COLO668 (cell line): ENCODE data around the gene DIPK1A.
A peak's percentile ranks its signal among the peaks of the same experiment; 100 is the strongest.

Experiments
- DNase-seq: peaks from one replicate; lab custom pipeline; 2025; ENCODE audit not compliant: unreplicated experiment; lab: John Stamatoyannopoulos, UW

DIPK1A gene

DNA sequence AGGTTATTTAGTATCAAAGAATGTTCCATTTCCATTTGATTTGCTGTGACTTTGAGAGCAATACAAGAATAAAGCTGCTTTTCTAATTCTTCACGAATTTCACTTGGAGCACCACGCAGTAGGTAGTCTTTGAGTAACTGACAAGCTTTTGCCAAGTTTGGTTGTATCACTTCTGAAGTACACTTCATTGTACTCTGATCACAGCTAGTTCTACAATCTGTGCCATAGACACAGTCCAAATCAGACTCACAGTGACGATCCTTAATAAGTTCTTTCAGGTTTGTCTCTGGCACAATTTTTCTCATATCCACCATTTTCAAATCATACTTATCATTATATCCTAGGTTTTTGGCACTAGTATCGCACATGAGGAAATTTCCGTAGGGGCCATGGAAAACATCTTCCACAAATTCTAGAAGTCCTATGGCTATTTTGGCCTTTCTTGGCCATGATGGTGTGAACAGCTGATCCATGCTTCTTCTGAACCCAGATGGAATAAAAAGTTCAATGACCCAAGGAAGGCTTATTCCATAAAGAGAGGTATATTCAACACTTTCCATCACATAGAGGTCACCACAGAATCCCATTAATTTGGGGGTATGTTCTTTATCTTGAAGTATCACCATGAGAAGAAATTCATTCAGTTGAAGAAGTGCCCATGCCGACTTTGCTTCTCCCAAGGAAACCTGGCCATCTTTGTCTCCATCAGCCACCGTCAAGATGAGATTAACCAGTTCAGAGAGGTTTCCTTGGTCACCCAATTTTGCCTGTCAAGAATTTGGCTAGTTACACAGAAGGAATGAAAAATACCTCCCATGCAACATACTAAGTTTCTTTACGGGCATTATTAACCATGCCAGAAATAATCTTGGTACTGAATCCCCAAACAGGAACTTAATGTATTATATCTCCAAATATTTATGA is 117.6 kb downstream of the DIPK1A start:
- DNase-seq, result no peak

GRCh38 chr1:92843046-92843423 is 118.2 kb downstream of the DIPK1A start:
- DNase-seq, result no peak

- DNase-seq, result no peak
These were observed 118.9 kb downstream of the DIPK1A start for GRCh38 chr1:92842082-92843045.

DNA sequence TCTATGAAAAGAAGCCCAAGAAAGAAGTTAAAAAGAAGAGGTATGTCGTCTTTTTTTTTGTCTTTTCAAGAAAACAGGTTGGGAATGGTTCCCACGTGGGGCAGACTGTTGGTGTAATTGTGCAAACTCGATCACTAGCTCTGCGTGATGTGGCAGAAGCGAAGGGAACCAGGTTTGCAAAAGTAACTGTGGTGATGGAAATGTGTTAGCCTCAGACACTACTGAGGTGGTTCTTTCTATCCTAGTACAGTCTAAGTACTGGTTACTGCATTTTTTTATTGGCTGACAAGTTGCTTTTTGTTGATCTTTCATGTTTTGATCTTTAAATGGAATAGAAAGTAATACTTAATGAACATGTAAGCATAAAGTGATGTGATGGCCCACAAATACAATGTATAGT is 120.7 kb downstream of the DIPK1A start:
- no peak for DNase-seq

- no peak for DNase-seq
These were observed 121.8 kb downstream of the DIPK1A start for GRCh38 chr1:92839442-92839841.

- DNase-seq, result no peak
These were observed 122.7 kb downstream of the DIPK1A start for GRCh38 chr1:92838519-92838918.

DNA sequence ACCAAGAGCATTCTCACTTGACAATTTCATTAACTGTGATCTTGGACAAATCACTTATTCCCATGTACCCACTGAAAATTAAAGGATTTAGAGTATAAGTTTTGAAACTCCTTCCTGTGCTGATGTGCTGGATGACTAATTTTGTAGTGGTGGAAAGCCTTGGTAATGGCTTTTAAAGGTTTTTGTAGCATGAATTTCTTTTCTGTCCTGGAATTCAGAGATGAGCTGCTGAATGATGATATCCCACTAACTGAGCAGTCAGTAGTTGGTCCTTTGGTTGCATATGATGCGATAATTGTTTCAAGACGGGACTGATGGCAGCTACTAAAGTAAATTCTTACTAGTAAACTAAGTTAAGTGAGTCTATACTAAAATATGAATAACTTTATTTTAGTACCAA is 124.2 kb downstream of the DIPK1A start:
- DNase-seq, result no peak

GRCh38 chr1:92834617-92835016 is 126.6 kb downstream of the DIPK1A start:
- DNase-seq, result no peak

DNA sequence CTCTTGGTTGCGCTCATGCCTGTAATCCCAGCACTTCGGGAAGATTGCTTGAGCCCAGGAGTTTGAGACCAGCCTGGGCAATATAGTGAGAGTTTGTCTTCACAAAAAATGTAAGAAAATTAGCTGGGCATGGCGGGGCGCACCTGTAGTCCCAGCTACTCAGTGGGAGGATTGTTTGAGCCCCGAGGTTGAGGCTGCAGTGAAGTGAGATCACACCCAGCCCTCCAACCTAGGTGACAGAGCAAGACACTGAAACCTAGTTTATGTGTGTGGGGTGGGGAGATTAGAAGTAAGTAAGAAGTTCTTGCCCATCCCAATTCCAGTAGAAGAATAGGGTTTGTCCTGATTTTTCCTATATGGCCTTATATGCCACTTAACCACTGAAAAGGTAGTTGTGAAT is 127.4 kb downstream of the DIPK1A start:
- no peak for DNase-seq

DNA sequence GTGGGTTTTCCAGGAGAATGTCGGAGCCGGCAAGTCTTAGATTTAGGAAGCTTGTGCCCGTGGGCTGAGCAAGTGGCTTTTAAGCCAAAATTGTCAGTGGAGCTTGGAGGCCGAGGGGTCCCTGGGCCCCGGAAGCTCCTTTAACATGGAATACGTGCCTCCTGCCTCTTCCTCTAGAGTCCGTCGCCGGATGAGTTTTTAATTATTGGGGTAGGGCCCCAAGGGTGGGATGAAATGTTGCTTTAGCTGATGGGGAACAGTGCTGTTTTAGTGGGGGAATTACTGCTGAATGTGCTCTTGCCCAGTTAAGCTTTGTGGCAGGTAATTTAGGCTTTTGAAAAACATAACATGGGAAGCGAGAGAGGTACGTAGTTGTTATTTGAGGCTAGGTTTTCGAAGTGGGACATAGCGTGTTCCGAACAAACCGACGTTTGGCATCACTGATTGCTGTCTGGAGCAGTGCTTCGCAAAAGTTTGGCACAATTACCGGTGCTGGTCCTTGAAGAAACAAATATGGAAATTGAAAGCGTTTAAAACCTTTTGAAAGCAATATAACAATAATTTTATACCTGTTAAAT is 128.6 kb downstream of the DIPK1A start:
- DNase-seq, result no peak

- DNase-seq, result peak; percentile 99
These were observed 129.3 kb downstream of the DIPK1A start, which contains the start of gene RPL5 for GRCh38 chr1:92831762-92832536. Gene RPL5, plus strand, starts transcription at chr1:92832040. Its CDS starts 75 bp downstream, at chr1:92832115.

DNA sequence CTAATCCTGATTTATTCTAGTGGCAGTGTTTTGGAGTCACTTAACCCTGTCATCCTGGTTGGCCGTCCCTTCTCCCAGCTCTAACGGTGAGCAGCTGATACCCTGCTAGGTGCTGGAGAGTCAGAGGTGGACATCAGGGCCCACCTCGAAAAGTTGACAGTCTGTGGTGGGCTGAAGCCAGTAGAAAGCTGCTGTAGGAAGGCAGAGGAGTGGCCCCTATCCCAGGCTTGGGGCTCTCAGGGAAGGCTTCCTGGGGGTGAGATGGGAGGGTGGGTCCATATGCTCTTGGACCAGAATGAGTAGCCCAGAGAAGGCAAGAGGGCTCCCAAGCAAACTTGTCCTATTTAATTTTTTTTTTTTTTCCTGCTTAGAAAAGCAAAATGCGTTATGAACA is 129.9 kb downstream of the DIPK1A start:
- no peak for DNase-seq

DNA sequence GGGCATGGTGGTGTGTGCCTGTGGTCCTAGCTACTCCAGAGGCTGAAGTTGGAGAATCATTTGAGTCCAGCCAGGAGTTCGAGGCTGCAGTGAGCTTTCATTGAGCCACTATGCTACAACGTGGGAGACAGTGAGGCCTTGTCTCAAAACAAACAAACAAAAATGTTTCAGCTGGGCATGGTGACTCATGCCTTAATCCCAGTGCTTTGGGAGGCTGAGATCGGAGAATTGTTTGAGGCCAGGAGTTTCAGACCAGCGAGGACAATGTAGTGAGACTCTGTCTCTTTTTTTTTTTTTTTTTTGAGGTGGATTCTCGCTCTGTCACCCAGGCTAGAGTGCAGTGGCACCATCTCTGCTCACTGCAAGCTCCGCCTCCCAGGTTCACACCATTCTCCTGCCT is 134.5 kb downstream of the DIPK1A start:
- no peak for DNase-seq

- no peak for DNase-seq
These were observed 138.4 kb downstream of the DIPK1A start for GRCh38 chr1:92822879-92823278.

- DNase-seq, result no peak
These were observed 140.7 kb downstream of the DIPK1A start for GRCh38 chr1:92820551-92820950.

GRCh38 chr1:92820024-92820423 is 141.2 kb downstream of the DIPK1A start:
- no peak for DNase-seq

- DNase-seq, result no peak
These were observed 143.1 kb downstream of the DIPK1A start for GRCh38 chr1:92817986-92818764.

DNA sequence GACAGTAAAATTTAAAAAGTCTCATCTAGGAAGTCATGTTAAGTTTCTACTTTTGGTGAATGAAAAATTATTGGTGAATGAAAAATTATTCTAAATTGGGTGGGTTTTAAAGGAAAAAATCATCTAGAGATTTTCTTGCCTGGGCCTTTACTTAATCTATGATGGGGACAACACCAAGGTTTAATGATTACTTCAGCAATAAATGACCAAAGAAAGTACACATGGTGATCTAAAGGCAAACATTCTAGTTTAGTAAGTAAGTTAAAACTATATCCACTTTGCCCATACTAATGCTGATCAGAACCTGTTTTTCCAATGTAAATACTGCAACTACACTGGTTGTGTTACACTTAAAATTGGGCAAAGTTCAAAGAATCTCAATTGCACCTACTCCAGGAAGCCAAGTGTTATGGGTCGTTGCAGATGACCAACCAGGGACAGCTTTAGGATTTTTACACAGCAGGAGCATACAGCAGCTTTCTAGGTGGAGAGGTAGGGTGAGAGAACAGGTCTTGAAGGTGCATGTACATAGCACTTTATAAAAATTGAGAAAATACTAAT is 144.0 kb downstream of the DIPK1A start:
- DNase-seq, result no peak

DNA sequence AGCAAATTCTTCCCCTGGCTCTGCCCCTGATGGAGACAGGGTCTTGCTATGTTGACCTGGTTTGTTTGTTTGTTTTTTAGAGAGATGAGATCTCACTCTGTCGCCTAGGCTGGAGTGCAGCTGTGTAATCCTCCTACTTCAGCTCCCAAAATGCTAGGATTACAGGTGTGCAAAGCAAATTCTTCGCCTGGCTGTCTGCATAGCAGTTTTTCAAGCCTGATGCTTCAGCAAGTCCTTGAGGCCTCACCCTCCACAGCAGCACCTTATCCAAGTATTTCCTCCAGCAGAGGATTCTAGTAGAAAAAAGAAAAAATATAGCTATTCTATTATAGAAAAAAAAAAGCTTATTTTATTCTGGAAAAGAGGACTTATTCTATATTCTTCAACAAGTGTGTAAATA is 144.5 kb downstream of the DIPK1A start:
- no peak for DNase-seq

- DNase-seq, result no peak
These were observed 152.9 kb downstream of the DIPK1A start for GRCh38 chr1:92808381-92808780.
